CD1c-positive myeloid dendritic cell (primary cell): ENCODE measurements around the gene HOXB2.

Experiments
- DNase-seq: peaks from one replicate; pipeline ENCODE4 v3.0.0-alpha.2; 2016; ENCODE audit errors: extremely low spot score

Gene HOXB2

GRCh38 chr17:48552466-48553189 is 7.7 kb upstream of the HOXB2 start:
- DNase-seq, result no peak

DNA sequence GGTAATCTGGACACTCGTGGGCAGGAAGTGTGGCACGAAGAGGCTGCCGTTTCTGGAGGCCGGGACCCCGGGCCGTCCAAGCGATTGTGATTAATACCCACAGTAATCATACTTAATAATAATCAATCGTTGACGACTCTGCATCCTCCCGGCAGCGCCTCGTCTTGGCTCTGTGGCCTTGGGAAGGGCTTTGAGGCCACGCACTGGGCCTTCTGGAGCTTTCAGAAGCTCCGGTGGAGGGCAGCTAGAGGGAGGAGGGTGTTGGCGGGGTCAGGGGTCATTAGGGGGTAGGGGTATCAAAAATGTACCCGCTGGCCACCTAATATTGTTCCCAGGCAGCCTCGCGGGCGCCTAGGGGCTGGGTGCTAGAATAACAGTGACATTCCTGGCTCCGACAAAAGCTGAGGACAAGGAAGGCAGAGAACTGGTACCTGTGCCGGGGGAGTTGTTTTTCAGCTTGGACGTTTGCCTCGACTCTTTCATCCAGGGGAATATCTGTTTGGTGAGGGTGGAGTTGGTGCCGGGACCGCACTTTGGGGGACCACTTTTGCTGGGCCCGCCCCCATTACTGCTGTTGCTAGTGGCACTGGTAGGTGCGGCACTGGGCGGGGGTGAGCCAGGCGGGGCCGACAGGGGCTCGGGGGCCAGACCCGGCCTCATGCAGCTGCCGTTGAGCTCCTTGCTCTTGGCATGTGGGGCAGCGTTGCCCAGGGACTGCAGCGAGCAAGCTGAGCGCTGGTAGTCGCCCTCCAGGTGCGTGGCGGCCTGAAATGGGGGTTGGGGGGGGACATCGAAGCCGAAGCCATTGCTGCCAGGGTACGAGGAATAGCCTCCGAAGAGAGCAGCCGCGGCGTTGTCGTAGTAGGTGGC is 6.9 kb upstream of the HOXB2 start:
- no peak for DNase-seq

- no peak for DNase-seq
Measured at GRCh38 chr17:48551214-48551555, 6.3 kb upstream of the HOXB2 start.

DNA sequence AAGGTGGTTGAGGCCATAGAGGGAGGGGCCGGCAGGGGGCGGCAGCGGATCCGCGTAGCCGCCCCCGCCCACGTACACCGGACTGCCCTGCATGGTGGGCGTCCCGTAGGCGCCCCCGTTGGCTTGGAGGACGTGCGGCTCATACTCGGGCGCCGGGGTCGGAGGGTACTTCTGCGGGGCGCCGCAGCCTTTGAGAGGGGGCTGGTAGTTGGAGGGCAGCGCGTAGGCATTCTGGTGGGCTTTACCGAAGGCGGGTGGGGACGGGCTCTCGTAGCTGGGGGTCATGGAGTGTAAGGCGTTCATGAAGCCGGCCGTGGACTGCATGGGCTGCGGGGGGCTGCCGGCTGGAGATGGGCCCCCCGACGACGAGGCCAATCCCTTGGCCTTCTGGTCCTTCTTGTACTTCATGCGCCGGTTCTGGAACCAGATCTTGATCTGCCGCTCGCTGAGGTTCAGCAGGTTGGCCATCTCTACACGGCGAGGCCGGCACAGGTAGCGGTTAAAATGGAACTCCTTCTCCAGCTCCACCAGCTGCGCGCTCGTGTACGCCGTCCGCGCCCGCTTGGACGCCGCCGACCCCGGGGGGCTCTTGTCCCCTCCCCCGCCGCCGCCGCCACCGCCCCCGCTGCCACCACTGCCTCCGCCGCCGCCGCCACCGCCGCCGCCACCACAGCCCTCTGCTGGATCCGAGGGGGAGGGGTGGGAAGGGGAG is 5.7 kb upstream of the HOXB2 start:
- no peak for DNase-seq

DNA sequence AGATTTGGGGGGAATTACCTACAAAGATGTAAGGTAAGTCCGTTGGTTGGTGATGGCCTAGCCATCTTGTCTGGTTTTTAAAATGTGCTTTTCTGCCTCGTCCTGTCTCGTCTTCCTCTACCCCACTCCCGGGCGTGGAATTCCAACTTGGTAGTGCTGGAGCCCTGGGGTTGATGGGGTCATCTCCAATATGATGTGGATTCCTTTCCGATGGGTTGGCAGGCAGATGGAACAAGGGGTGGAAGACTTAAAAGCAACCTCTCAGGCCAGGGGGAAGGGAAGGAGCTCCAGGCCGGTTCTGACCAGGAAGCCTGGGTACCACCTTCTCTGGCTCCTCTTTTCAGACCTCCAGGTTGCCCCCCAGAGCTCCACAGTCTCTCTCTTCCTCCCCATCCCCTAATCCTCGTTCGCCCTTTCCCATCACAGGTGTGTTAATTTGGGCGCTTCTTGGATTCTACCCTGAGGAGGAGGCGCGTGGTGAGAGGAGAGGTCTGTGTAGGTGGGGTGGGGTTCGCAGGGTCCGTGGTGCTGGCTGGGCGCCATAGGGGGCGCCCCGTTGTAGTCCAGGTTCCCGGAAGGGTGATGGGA is 5.1 kb upstream of the HOXB2 start:
- no peak for DNase-seq

GRCh38 chr17:48549281-48549630 is 4.3 kb upstream of the HOXB2 start:
- no peak for DNase-seq

GRCh38 chr17:48548523-48549280 is 3.8 kb upstream of the HOXB2 start:
- no peak for DNase-seq

- DNase-seq, result peak; percentile 21
Measured at GRCh38 chr17:48547808-48548522, 3.1 kb upstream of the HOXB2 start.

GRCh38 chr17:48546924-48547807 is 2.3 kb upstream of the HOXB2 start:
- no peak for DNase-seq

- DNase-seq, result no peak
Measured at GRCh38 chr17:48546137-48546923, 1.4 kb upstream of the HOXB2 start.

GRCh38 chr17:48545539-48545938 is 630 bp upstream of the HOXB2 start:
- DNase-seq, result no peak

- no peak for DNase-seq
Measured at GRCh38 chr17:48544349-48545021, 424 bp downstream of the HOXB2 start.

DNA sequence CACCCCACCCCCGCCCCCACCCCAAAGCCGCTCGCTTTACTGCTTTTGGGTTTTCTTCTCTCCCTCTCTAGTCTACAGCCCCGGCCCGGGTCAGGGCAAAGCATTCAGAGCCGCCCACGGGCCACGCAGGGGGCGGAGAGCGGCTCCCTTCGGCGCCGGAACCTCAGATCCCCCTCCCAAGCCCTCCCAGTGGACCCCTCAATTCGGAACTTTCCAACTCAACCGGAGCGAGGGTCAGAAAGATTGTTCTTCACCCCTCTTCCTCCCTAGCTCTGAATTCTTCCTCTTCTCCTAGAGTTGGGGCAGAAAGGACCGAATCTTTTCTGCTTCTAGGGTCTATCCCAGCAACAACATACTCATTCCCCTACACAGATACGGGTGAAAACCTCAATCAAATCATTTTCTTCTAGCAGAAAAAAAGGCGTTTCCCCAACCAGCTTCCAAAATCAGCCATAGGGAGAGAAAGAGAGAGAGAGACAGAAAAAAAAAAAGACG is 1.0 kb downstream of the HOXB2 start:
- DNase-seq, result no peak

- DNase-seq, result peak; percentile 37
Measured at GRCh38 chr17:48543107-48543853, 1.6 kb downstream of the HOXB2 start.

GRCh38 chr17:48542698-48543106 is 2.2 kb downstream of the HOXB2 start:
- no peak for DNase-seq

GRCh38 chr17:48542114-48542656 is 2.7 kb downstream of the HOXB2 start:
- no peak for DNase-seq

- peak; percentile 24 for DNase-seq
Measured at GRCh38 chr17:48541577-48542113, 3.3 kb downstream of the HOXB2 start.
